ENCODE results near the gene SRMS.
"Not testable (repeated sequence)": the region's sequence is repeated elsewhere in the genome, so short reads cannot be mapped to it uniquely, and the experiment has no call there.

- not testable (repeated sequence) for TF ChIP-seq CTCF, EZH2 (IDR thresholded peaks at IDR 0.05)
Measured at GRCh38 chr20:63571087-63571478, 23.5 kb upstream of the SRMS start.

All from neural progenitor cell (in vitro differentiated cells).